GM12878 (cell line): ENCODE results near the gene EHBP1L1. TPM values are rescaled to one million over a fixed set of nuclear protein-coding genes. Genes with fewer than 3 reads are reported as not detected.

Experiments used
- ATF2 ChIP-seq: IDR thresholded peaks from 2 replicates; pipeline ENCODE4 v1.6.1; 2012; ENCODE audit warnings: low read length, inconsistent platforms
- BACH1 ChIP-seq: fragments of 450-650 bp; IDR thresholded peaks from 2 replicates; pipeline ENCODE4 v1.6.1; 2017; ENCODE audit warnings: mild to moderate bottlenecking, borderline replicate concordance
- CEBPB ChIP-seq, 2 experiments: fragments of 150-350 bp in 1 of 2; IDR thresholded peaks; 2 replicates each; pipeline ENCODE4 v1.6.1; 2012 to 2014; ENCODE audit warnings: low read depth in 2 of 2, low read length in 2 of 2, borderline replicate concordance in 1 of 2, inconsistent platforms in 1 of 2
- ESRRA ChIP-seq: IDR thresholded peaks from 2 replicates; pipeline ENCODE4 v1.6.1; 2012; ENCODE audit warnings: mild to moderate bottlenecking, low read length, improper control_type of control experiment
- MEF2B ChIP-seq: fragments of 450-650 bp; IDR thresholded peaks from 2 replicates; pipeline ENCODE4 v1.6.1; 2018; ENCODE audit warnings: mild to moderate bottlenecking, moderate library complexity; ENCODE audit not compliant: partially characterized antibody, poor library complexity, severe bottlenecking
- NFXL1 ChIP-seq: fragments of 450-650 bp; IDR thresholded peaks from 2 replicates; pipeline ENCODE4 v1.6.1; 2017; ENCODE audit warnings: antibody characterized with exemption, mild to moderate bottlenecking, borderline replicate concordance
- PML ChIP-seq: IDR thresholded peaks from 2 replicates; pipeline ENCODE4 v1.6.1; 2012; ENCODE audit warnings: low read length, inconsistent platforms
- POU2F2 ChIP-seq: IDR thresholded peaks from 3 replicates; pipeline ENCODE4 v1.6.1; 2011; ENCODE audit warnings: low read depth, mild to moderate bottlenecking, low read length, borderline replicate concordance
- PRDM15 ChIP-seq: fragments of 450-650 bp; formaldehyde crosslinking; IDR thresholded peaks from 2 replicates; pipeline ENCODE4 v1.4.0; 2020; ENCODE audit warnings: mild to moderate bottlenecking, moderate library complexity
- REST ChIP-seq: IDR thresholded peaks from 2 replicates; pipeline ENCODE4 v1.6.1; 2012; ENCODE audit warnings: mild to moderate bottlenecking, low read depth, low read length
- TBL1XR1 ChIP-seq: IDR thresholded peaks from 2 replicates; pipeline ENCODE4 v1.6.1; 2012; ENCODE audit warnings: low read depth, low read length, improper control_type of control experiment
- TCF12 ChIP-seq: IDR thresholded peaks from 2 replicates; pipeline ENCODE4 v1.6.1; 2011; ENCODE audit warnings: low read depth, mild to moderate bottlenecking, low read length
- YBX1 ChIP-seq: fragments of 450-650 bp; IDR thresholded peaks from 2 replicates; pipeline ENCODE4 v1.6.1; 2016; ENCODE audit warnings: antibody characterized with exemption
- YY1 ChIP-seq: IDR thresholded peaks from 2 replicates; pipeline ENCODE4 v1.6.1; 2011; ENCODE audit warnings: low read depth, mild to moderate bottlenecking, low read length
- polyA plus RNA-seq, 11 experiments: library from polyadenylated mRNA; depleted of rRNA in 4 of 11; unstranded in 6 of 11; stranded (reverse) in 5 of 11; fragments of >200 nt; fragmentation: Nextera tagmentation in 4 of 11; fragmentation: Illumina TruSeq in 1 of 11; extraction: Ambion mirVana in 4 of 11; extraction: Trizol in 1 of 11; gene quantifications; 1 replicate in 1 of 11; 2 replicates in 10 of 11; pipeline versions ENCODE4 v1.2.1 to v1.2.3, GENCODE V29; 2011 to 2016; ENCODE audit warnings: inconsistent platforms in 2 of 11, missing spikeins in 2 of 11, low read depth in 1 of 11
- total RNA-seq, 4 experiments: library from RNA; depleted of rRNA in 3 of 4; stranded (reverse); fragments of >200 nt in 3 of 4; fragmentation: Illumina TruSeq in 1 of 4; extraction: Trizol in 1 of 4; gene quantifications; 2 replicates each; pipeline versions ENCODE4 v1.2.1 to v1.2.3, GENCODE V29; 2013 to 2021
- TF ChIP-seq, protein P1 (sequence below): fragments of 450-650 bp; IDR thresholded peaks from 2 replicates; pipeline ENCODE4 v1.6.1; 2014; ENCODE audit warnings: mild to moderate bottlenecking
- TF ChIP-seq, protein P2 (sequence below): fragments of 450-650 bp; IDR thresholded peaks from 2 replicates; pipeline ENCODE4 v1.6.1; 2017; ENCODE audit warnings: antibody characterized with exemption, mild to moderate bottlenecking, moderate library complexity

Gene EHBP1L1
- total and polyA plus RNA-seq, 10 of the 15 experiments (the other 5 are each of a cell fraction or from before 2014, with no cell fraction given), result 0.06 to 99.4 (median 32.7) TPM

- TF ChIP-seq, protein P1, sequence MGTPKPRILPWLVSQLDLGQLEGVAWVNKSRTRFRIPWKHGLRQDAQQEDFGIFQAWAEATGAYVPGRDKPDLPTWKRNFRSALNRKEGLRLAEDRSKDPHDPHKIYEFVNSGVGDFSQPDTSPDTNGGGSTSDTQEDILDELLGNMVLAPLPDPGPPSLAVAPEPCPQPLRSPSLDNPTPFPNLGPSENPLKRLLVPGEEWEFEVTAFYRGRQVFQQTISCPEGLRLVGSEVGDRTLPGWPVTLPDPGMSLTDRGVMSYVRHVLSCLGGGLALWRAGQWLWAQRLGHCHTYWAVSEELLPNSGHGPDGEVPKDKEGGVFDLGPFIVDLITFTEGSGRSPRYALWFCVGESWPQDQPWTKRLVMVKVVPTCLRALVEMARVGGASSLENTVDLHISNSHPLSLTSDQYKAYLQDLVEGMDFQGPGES, result no peak
- peak; percentile 90; the same call in 1 of the 2 replicates for TF ChIP-seq BACH1
- 0 out of 2 replicates have a peak, but pooled peaks have one; percentile 31 for TF ChIP-seq REST
- TF ChIP-seq TCF12, result peak; percentile 54; the same call in 1 of the 2 replicates
- no peak for TF ChIP-seq PRDM15 (CRISPR knock-in tag)
- TF ChIP-seq ESRRA, result no peak
- TF ChIP-seq POU2F2, result peak; percentile 72; the same call in 2 of the 3 replicates
- TF ChIP-seq TBL1XR1, result peak; percentile 77; the same call in 1 of the 2 replicates
- TF ChIP-seq YY1, result peak; percentile 90
- no peak for TF ChIP-seq YBX1
- TF ChIP-seq CEBPB (IDR thresholded peaks at IDR 0.05; ENCODE audit: borderline replicate concordance in 1 of 2, low read depth in 2 of 2, low read length in 2 of 2), result no peak
- no peak for TF ChIP-seq PML
- TF ChIP-seq ATF2, result peak; percentile 45; the same call in 1 of the 2 replicates
- TF ChIP-seq MEF2B, result peak; percentile 97
- TF ChIP-seq, protein P2, sequence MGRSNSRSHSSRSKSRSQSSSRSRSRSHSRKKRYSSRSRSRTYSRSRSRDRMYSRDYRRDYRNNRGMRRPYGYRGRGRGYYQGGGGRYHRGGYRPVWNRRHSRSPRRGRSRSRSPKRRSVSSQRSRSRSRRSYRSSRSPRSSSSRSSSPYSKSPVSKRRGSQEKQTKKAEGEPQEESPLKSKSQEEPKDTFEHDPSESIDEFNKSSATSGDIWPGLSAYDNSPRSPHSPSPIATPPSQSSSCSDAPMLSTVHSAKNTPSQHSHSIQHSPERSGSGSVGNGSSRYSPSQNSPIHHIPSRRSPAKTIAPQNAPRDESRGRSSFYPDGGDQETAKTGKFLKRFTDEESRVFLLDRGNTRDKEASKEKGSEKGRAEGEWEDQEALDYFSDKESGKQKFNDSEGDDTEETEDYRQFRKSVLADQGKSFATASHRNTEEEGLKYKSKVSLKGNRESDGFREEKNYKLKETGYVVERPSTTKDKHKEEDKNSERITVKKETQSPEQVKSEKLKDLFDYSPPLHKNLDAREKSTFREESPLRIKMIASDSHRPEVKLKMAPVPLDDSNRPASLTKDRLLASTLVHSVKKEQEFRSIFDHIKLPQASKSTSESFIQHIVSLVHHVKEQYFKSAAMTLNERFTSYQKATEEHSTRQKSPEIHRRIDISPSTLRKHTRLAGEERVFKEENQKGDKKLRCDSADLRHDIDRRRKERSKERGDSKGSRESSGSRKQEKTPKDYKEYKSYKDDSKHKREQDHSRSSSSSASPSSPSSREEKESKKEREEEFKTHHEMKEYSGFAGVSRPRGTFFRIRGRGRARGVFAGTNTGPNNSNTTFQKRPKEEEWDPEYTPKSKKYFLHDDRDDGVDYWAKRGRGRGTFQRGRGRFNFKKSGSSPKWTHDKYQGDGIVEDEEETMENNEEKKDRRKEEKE, result no peak
- no peak for TF ChIP-seq NFXL1
Observed at GRCh38 chr11:65588199-65589054, 12.6 kb downstream of the EHBP1L1 start (continued).
